ENCODE data around the gene BTBD9.

DNA sequence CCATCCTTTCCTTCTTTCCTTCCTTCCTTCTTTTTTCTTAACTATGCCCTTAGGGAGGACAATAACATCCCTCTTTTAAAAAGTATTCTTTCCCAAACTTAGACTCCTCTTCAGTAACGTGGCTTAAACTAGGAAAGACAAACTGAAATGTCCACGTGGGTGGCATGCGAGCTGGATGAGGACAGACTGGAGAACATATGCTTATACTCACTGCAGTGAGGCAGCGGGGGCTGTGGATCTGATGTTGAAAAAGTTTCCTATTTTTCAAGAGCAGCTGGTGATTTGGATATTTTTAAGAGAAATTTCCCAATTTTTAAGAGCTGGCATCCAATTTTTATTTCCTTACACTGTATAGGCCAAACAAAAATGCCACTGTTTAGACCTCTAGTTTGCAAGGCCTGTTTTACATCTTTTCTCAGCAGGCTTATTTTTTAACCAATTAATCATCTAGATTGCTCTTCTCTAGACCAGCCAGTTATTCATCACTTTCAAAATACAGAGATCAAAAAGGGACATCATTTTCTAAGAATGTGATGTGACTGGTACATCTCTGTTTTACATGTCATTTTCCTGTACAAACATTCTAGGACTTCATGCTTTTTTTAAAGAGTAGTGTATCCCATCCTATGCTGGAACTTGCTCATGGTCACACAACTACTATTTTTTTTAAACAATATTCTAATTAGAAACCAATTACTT lies 226.5 kb downstream of the BTBD9 start:
- no peak for TF ChIP-seq CTCF (IDR thresholded peaks at IDR 0.05; ENCODE audit: insufficient read depth, low read depth, low read length)
- no peak for TF ChIP-seq EZH2 (IDR thresholded peaks at IDR 0.05; ENCODE audit: insufficient read depth, low read length)
